Gastrocnemius medialis (tissue), 4 donors: ENCODE data around the gene NKX2-4.

Experiments
- POLR2A ChIP-seq, 2 donors: fragments of 450-650 bp; IDR thresholded peaks; one replicate each; pipeline ENCODE4 v1.6.1; 2017; ENCODE audit warnings: antibody characterized with exemption in 2 of 2, mild to moderate bottlenecking in 2 of 2, moderate library complexity in 2 of 2
- TF ChIP-seq, protein P1 (sequence below), 5 experiments: fragments of 450-650 bp in 3 of 5; fragments of 200-600 bp in 2 of 5; sonication (generic) in 2 of 5; IDR thresholded peaks in 4 of 5; conservative IDR thresholded peaks in 1 of 5; 1 replicate in 4 of 5; 2 replicates in 1 of 5; pipeline ENCODE4 v1.5.1; 2016 to 2019; ENCODE audit warnings: antibody characterized with exemption in 5 of 5, mild to moderate bottlenecking in 3 of 5, moderate library complexity in 3 of 5

DNA sequence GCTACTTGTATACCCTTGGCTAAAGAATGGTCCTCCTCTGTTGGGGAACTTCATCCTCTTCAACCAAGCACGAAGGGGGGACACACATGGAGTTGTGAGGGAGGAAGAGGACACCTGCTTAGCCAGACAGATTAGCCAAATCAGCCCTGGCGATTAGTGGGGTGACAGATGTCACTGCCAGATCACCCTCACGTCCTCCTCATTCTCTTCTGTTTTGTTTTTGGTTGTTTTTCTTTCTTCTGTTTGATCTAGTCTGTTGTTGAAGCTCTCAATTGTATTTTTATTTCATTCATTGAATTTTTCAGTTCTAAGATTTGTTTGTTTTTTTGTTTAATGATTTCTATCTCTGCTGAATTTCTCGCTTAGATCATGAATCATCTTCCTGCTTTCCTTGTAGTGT lies 27.5 kb upstream of the NKX2-4 start:
- TF ChIP-seq, protein P1, sequence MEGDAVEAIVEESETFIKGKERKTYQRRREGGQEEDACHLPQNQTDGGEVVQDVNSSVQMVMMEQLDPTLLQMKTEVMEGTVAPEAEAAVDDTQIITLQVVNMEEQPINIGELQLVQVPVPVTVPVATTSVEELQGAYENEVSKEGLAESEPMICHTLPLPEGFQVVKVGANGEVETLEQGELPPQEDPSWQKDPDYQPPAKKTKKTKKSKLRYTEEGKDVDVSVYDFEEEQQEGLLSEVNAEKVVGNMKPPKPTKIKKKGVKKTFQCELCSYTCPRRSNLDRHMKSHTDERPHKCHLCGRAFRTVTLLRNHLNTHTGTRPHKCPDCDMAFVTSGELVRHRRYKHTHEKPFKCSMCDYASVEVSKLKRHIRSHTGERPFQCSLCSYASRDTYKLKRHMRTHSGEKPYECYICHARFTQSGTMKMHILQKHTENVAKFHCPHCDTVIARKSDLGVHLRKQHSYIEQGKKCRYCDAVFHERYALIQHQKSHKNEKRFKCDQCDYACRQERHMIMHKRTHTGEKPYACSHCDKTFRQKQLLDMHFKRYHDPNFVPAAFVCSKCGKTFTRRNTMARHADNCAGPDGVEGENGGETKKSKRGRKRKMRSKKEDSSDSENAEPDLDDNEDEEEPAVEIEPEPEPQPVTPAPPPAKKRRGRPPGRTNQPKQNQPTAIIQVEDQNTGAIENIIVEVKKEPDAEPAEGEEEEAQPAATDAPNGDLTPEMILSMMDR (IDR thresholded peaks at IDR 0.05 in 4 of 5, conservative IDR thresholded peaks at IDR 0.05 in 1 of 5), result no peak
- TF ChIP-seq POLR2A (IDR thresholded peaks at IDR 0.05), result no peak
